ENCODE measurements around the gene ATP6V0A1.
"Not testable (repeated sequence)": the region's sequence is repeated elsewhere in the genome, so short reads cannot be mapped to it uniquely, and the experiment has no call there.

ATP6V0A1 gene

GRCh38 chr17:42537156-42537805 is 78.6 kb downstream of the ATP6V0A1 start:
- DNase-seq (ENCODE audit: low read depth in 3 of 3, low spot score in 1 of 3): no peak

- DNase-seq (ENCODE audit: low read depth in 3 of 3, low spot score in 1 of 3): no peak
Measured at GRCh38 chr17:42537826-42538451, 79.3 kb downstream of the ATP6V0A1 start.

- no peak for DNase-seq (ENCODE audit: low read depth in 3 of 3, low spot score in 1 of 3)
Measured at GRCh38 chr17:42538482-42538881, 79.8 kb downstream of the ATP6V0A1 start.

GRCh38 chr17:42540558-42540957 is 81.9 kb downstream of the ATP6V0A1 start:
- DNase-seq (ENCODE audit: low read depth in 3 of 3, low spot score in 1 of 3): not testable (repeated sequence)

- no peak for DNase-seq (ENCODE audit: low read depth in 3 of 3, low spot score in 1 of 3)
Measured at GRCh38 chr17:42541041-42541833, 82.6 kb downstream of the ATP6V0A1 start.

GRCh38 chr17:42543190-42544079 is 84.8 kb downstream of the ATP6V0A1 start:
- DNase-seq (ENCODE audit: low read depth in 3 of 3, low spot score in 1 of 3): no peak

- no peak for DNase-seq (ENCODE audit: low read depth in 3 of 3, low spot score in 1 of 3)
Measured at GRCh38 chr17:42544874-42545283, 86.2 kb downstream of the ATP6V0A1 start.

GRCh38 chr17:42545755-42546505 is 87.3 kb downstream of the ATP6V0A1 start:
- not testable (repeated sequence) for DNase-seq (ENCODE audit: low read depth in 3 of 3, low spot score in 1 of 3)

GRCh38 chr17:42547001-42547461 is 88.4 kb downstream of the ATP6V0A1 start:
- DNase-seq (ENCODE audit: low read depth in 3 of 3, low spot score in 1 of 3): no peak

GRCh38 chr17:42547698-42548069 is 89.0 kb downstream of the ATP6V0A1 start:
- no peak for DNase-seq (ENCODE audit: low read depth in 3 of 3, low spot score in 1 of 3)

- DNase-seq (ENCODE audit: low read depth in 3 of 3, low spot score in 1 of 3): peak; percentile 40 to 73 (median 51)
Measured at GRCh38 chr17:42548070-42548837, 89.6 kb downstream of the ATP6V0A1 start.

- DNase-seq (ENCODE audit: low read depth in 3 of 3, low spot score in 1 of 3): no peak
Measured at GRCh38 chr17:42548993-42549755, 90.5 kb downstream of the ATP6V0A1 start.

- DNase-seq (ENCODE audit: low read depth in 3 of 3, low spot score in 1 of 3): not testable (repeated sequence)
Measured at GRCh38 chr17:42552736-42553135, 94.1 kb downstream of the ATP6V0A1 start, which contains the start of gene HSD17B1. Gene HSD17B1 (plus strand): TSS chr17:42552923. CDS start chr17:42552934, 11 bp downstream.

GRCh38 chr17:42553161-42553818 is 94.6 kb downstream of the ATP6V0A1 start:
- no peak for DNase-seq (ENCODE audit: low read depth in 3 of 3, low spot score in 1 of 3)

GRCh38 chr17:42553866-42554249 is 95.2 kb downstream of the ATP6V0A1 start:
- no peak for DNase-seq (ENCODE audit: low read depth in 3 of 3, low spot score in 1 of 3)

- DNase-seq (ENCODE audit: low read depth in 3 of 3, low spot score in 1 of 3): peak in 2 of 3 donors; percentile 39 to 53
Measured at GRCh38 chr17:42554250-42555121, 95.8 kb downstream of the ATP6V0A1 start.

GRCh38 chr17:42555122-42555622 is 96.5 kb downstream of the ATP6V0A1 start:
- DNase-seq (ENCODE audit: low read depth in 3 of 3, low spot score in 1 of 3): no peak
